GM23338 (cell line): ENCODE data around the gene SNX30. TPM values are rescaled to one million over a fixed set of nuclear protein-coding genes. Genes with fewer than 3 reads are reported as not detected.

ENCODE experiments used
- ATAC-seq: fragments of 200-7000 bp; cut with Tn5 transposase; 3 replicates; pipeline ENCODE4 v1.9.1; 2020
- DNase-seq: peaks from one replicate; pipeline ENCODE4 v3.0.0-alpha.2; 2015; ENCODE audit warnings: low spot score
- H2AFZ ChIP-seq: fragments of 200-600 bp; sonication (generic); 2 replicates; pipeline ENCODE4 v1.8.0; 2016; ENCODE audit warnings: antibody characterized with exemption, mild to moderate bottlenecking, moderate library complexity
- H3F3A ChIP-seq: fragments of 200-600 bp; sonication (generic); replicated peaks from 2 replicates; pipeline ENCODE4 v1.8.0; 2017; ENCODE audit warnings: antibody characterized with exemption, mixed run types, low read depth
- H3K27ac ChIP-seq: fragments of 200-600 bp; sonication (generic); 2 replicates; pipeline ENCODE4 v1.6.1; 2016; ENCODE audit warnings: low read depth
- H3K27me3 ChIP-seq: fragments of 200-600 bp; sonication (generic); 2 replicates; pipeline ENCODE4 v1.8.0; 2016; ENCODE audit warnings: mild to moderate bottlenecking, mixed run types, moderate library complexity; ENCODE audit not compliant: insufficient read depth
- H3K36me3 ChIP-seq: fragments of 200-600 bp; sonication (generic); 2 replicates; pipeline ENCODE4 v1.8.0; 2016; ENCODE audit warnings: mild to moderate bottlenecking; ENCODE audit not compliant: insufficient read depth
- H3K4me1 ChIP-seq: fragments of 200-600 bp; sonication (generic); 2 replicates; pipeline ENCODE4 v1.8.0; 2016; ENCODE audit warnings: mild to moderate bottlenecking, moderate library complexity; ENCODE audit not compliant: insufficient read depth
- H3K4me2 ChIP-seq: fragments of 200-600 bp; sonication (generic); 2 replicates; pipeline ENCODE4 v1.7.1; 2017; ENCODE audit warnings: mixed run types
- H3K4me3 ChIP-seq: fragments of 200-600 bp; sonication (generic); 2 replicates; pipeline ENCODE4 v1.6.1; 2016; ENCODE audit warnings: mixed run types
- H3K79me2 ChIP-seq: fragments of 200-600 bp; sonication (generic); replicated peaks from 2 replicates; pipeline ENCODE4 v1.8.0; 2017; ENCODE audit warnings: mild to moderate bottlenecking; ENCODE audit not compliant: insufficient read depth
- H3K9me2 ChIP-seq: fragments of 200-600 bp; sonication (generic); 2 replicates; pipeline ENCODE4 v1.8.0; 2017; ENCODE audit not compliant: insufficient read depth
- H4K20me1 ChIP-seq: fragments of 200-600 bp; sonication (generic); replicated peaks from 2 replicates; pipeline ENCODE4 v1.8.0; 2017; ENCODE audit warnings: mild to moderate bottlenecking; ENCODE audit not compliant: insufficient read depth
- H3K27ac Mint-ChIP-seq: 2 replicates; pipeline ENCODE4 v1.8.0; 2020; ENCODE audit warnings: inconsistent platforms, mild to moderate bottlenecking, moderate library complexity, mixed read lengths
- H3K27me3 Mint-ChIP-seq: 3 replicates; pipeline ENCODE4 v1.8.0; 2022; ENCODE audit warnings: low read depth, mild to moderate bottlenecking, moderate library complexity, mixed read lengths, inconsistent platforms; ENCODE audit not compliant: insufficient read depth, poor library complexity
- H3K36me3 Mint-ChIP-seq: 3 replicates; pipeline ENCODE4 v1.8.0; 2021; ENCODE audit warnings: low read depth, mild to moderate bottlenecking, inconsistent platforms, moderate library complexity, mixed read lengths
- H3K4me1 Mint-ChIP-seq: 3 replicates; pipeline ENCODE4 v1.8.0; 2020; ENCODE audit warnings: mild to moderate bottlenecking, inconsistent platforms, mixed read lengths
- H3K4me3 Mint-ChIP-seq: 3 replicates; pipeline ENCODE4 v1.8.0; 2021; ENCODE audit warnings: moderate library complexity, mild to moderate bottlenecking, inconsistent platforms, mixed read lengths
- H3K9me3 Mint-ChIP-seq: 3 replicates; pipeline ENCODE4 v1.8.0; 2020; ENCODE audit warnings: moderate library complexity, mild to moderate bottlenecking, inconsistent platforms, mixed read lengths
- CREB1 ChIP-seq: fragments of 250-450 bp; sonication (Bioruptor Pico); IDR thresholded peaks from 2 replicates; pipeline ENCODE4 v1.5.0; 2020; ENCODE audit warnings: low read depth, mild to moderate bottlenecking, moderate library complexity
- EZH2 ChIP-seq: fragments of 200-600 bp; sonication (generic); IDR thresholded peaks from one replicate; pipeline ENCODE4 v1.8.0; 2017; ENCODE audit warnings: antibody characterized with exemption, mild to moderate bottlenecking, low read depth; ENCODE audit not compliant: unreplicated experiment
- EZH2phosphoT487 ChIP-seq: fragments of 200-600 bp; sonication (generic); IDR thresholded peaks from one replicate; pipeline ENCODE4 v1.8.1; 2018; ENCODE audit warnings: antibody characterized with exemption; ENCODE audit not compliant: unreplicated experiment
- POLR2AphosphoS5 ChIP-seq: IDR thresholded peaks from 2 replicates; pipeline ENCODE4 v1.6.1; 2016; ENCODE audit warnings: antibody characterized with exemption, low read depth
- REST ChIP-seq: IDR thresholded peaks from one replicate; pipeline ENCODE4 v1.6.1; 2018; ENCODE audit warnings: antibody characterized with exemption; ENCODE audit not compliant: unreplicated experiment
- STAT1 ChIP-seq: IDR thresholded peaks from one replicate; pipeline ENCODE4 v1.6.1; 2016; ENCODE audit warnings: antibody characterized with exemption; ENCODE audit not compliant: unreplicated experiment
- ZNF331 ChIP-seq: fragments of 250-450 bp; sonication (Bioruptor Pico); IDR thresholded peaks from 2 replicates; pipeline ENCODE4 v1.5.0; 2020; ENCODE audit warnings: low read depth, mild to moderate bottlenecking, moderate library complexity
- polyA plus RNA-seq: library from polyadenylated mRNA; unstranded; fragments of >200 nt; fragmentation: Nextera tagmentation; extraction: Ambion mirVana; gene quantifications from 2 replicates; pipeline ENCODE4 v1.2.1, GENCODE V29; 2016
- total RNA-seq: library from RNA; depleted of rRNA; stranded (reverse); fragments of >200 nt; shearing (Covaris generic); gene quantifications from 2 replicates; pipeline ENCODE4 v1.2.3, GENCODE V29; 2014
- TF ChIP-seq, protein P1 (sequence below), 2 experiments: fragments of 200-600 bp in 1 of 2; sonication (generic) in 1 of 2; conservative IDR thresholded peaks; 2 replicates each; pipeline versions ENCODE4 v1.5.1 to v1.6.1; 2016 to 2017; ENCODE audit warnings: antibody characterized with exemption in 2 of 2, low read depth in 2 of 2, mild to moderate bottlenecking in 2 of 2, moderate library complexity in 1 of 2

Gene SNX30
- total and polyA plus RNA-seq, 2 experiments from 2014 or later = 2.1 to 17.8 TPM

DNA sequence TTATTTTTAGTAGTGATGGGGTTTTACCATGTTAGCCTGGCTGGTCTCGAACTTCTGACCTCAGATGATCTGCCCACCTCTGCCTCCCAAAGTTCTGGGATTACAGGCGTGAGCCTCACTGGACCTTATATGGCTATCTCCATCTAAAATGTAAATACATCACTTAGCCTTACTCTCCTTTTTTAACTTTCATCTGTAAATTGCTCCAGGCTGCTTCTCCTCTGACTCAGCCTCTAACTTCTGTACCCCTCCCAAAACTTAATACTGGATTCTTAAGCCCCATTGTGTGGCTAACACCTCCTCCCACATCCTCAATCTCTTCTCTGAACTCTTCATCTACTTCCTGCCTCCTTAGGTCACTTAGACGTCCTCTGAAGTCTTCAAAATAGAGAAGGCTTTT lies 4.0 kb downstream of the SNX30 start:
- no peak for TF ChIP-seq EZH2
- TF ChIP-seq, protein P1, sequence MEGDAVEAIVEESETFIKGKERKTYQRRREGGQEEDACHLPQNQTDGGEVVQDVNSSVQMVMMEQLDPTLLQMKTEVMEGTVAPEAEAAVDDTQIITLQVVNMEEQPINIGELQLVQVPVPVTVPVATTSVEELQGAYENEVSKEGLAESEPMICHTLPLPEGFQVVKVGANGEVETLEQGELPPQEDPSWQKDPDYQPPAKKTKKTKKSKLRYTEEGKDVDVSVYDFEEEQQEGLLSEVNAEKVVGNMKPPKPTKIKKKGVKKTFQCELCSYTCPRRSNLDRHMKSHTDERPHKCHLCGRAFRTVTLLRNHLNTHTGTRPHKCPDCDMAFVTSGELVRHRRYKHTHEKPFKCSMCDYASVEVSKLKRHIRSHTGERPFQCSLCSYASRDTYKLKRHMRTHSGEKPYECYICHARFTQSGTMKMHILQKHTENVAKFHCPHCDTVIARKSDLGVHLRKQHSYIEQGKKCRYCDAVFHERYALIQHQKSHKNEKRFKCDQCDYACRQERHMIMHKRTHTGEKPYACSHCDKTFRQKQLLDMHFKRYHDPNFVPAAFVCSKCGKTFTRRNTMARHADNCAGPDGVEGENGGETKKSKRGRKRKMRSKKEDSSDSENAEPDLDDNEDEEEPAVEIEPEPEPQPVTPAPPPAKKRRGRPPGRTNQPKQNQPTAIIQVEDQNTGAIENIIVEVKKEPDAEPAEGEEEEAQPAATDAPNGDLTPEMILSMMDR (conservative IDR thresholded peaks at IDR 0.05; ENCODE audit: low read depth in 2 of 2) = no peak
- TF ChIP-seq STAT1 = no peak
- Histone ChIP-seq H3K4me2 (no peak overlapping the region), H3K9me2 (no peaks in the 10 kb centered on the region), H3K36me3 (no peaks in the 10 kb centered on the region), H4K20me1 (peaks cover 4% of the 10 kb centered on the region; the same call in 1 of the 2 replicates), H3K79me2 (no peaks in the 10 kb centered on the region; the same call in 1 of the 2 replicates), H3K4me3 (no peak overlapping the region), H3K4me1 (peaks cover 8% of the 10 kb centered on the region), H3K27me3 (peaks cover 9% of the 10 kb centered on the region), H3K27ac (no peak overlapping the region), H3F3A (peaks cover 10% of the 10 kb centered on the region; the same call in 1 of the 2 replicates), H2AFZ (no peak overlapping the region)
- Mint-ChIP-seq H3K9me3 (no peaks in the 10 kb centered on the region), H3K4me1 (peaks cover 20% of the 10 kb centered on the region), H3K4me3 (no peak overlapping the region), H3K27me3 (peaks cover 13% of the 10 kb centered on the region), H3K27ac (no peak overlapping the region), H3K36me3 (no peaks in the 10 kb centered on the region; the same call in 2 of the 3 replicates)
- ATAC-seq = no peak
- DNase-seq = no peak

GRCh38 chr9:112755016-112755427 lies 4.5 kb downstream of the SNX30 start:
- ATAC-seq (no peak), DNase-seq (no peak)
- Histone ChIP-seq H3K27ac (no peak overlapping the region), H3K4me3 (no peak overlapping the region), H3K4me1 (peaks cover 4% of the 10 kb centered on the region), H3K4me2 (no peak overlapping the region), H3K79me2 (peaks cover 3% of the 10 kb centered on the region; the same call in 1 of the 2 replicates), H3K27me3 (peaks cover 4% of the 10 kb centered on the region), H4K20me1 (peaks cover 6% of the 10 kb centered on the region), H3F3A (peaks cover 10% of the 10 kb centered on the region; the same call in 1 of the 2 replicates), H2AFZ (no peak overlapping the region), H3K9me2 (no peaks in the 10 kb centered on the region), H3K36me3 (no peaks in the 10 kb centered on the region)
- Mint-ChIP-seq H3K4me3 (no peak overlapping the region), H3K27ac (0 out of 2 replicates have a peak overlapping the region, but pooled peaks have one; percentile 1), H3K9me3 (no peaks in the 10 kb centered on the region), H3K4me1 (peaks cover 17% of the 10 kb centered on the region), H3K36me3 (no peaks in the 10 kb centered on the region; the same call in 2 of the 3 replicates), H3K27me3 (peaks cover 9% of the 10 kb centered on the region)
- TF ChIP-seq ZNF331 (CRISPR knock-in tag) (no peak), POLR2AphosphoS5 (no peak), REST (no peak), CREB1 (no peak), EZH2phosphoT487 (no peak)
- TF ChIP-seq, protein P1 (conservative IDR thresholded peaks at IDR 0.05; ENCODE audit: low read depth in 2 of 2) = no peak
